ENCODE data around the gene NSMCE4A.
"Not testable (repeated sequence)": the region's sequence is repeated elsewhere in the genome, so short reads cannot be mapped to it uniquely, and the experiment has no call there.

The NSMCE4A gene, protein sequence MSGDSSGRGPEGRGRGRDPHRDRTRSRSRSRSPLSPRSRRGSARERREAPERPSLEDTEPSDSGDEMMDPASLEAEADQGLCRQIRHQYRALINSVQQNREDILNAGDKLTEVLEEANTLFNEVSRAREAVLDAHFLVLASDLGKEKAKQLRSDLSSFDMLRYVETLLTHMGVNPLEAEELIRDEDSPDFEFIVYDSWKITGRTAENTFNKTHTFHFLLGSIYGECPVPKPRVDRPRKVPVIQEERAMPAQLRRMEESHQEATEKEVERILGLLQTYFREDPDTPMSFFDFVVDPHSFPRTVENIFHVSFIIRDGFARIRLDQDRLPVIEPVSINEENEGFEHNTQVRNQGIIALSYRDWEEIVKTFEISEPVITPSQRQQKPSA

DNA sequence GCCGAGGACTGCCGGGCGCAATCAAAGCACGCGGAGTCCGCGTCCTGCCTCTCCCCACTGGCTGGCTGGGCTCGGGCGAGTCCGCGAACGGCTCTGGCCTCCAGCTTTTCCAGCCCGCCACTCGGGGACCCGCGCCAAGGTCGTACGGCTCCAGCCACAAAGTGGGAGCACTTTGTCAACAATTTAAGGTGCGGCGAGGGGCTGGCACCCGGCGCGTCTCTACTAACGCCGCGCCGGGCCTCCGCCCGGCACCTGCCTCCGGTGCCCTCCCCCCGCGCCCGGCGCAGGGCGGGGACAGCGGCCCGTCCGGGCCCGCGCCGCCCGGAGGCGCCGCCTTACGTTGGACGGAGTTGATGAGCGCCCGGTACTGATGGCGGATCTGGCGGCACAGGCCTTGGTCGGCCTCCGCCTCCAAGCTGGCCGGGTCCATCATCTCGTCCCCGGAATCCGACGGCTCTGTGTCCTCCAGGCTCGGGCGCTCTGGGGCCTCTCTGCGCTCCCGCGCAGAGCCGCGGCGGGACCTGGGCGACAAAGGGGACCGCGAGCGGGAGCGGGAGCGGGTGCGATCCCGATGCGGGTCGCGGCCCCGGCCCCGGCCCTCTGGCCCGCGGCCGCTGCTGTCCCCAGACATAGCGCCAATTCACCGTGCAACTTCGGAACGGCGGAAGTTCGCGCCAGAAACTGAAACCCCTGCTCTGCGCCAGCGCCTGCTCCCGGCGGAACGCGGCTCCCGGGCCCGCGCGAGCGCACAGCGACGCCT is at the start of gene NSMCE4A:
Gene NSMCE4A, minus strand, starts transcription at position 683 of the 760 bp plus-strand sequence. Its CDS starts 52 bp downstream, at position 631.
- DNase-seq (ENCODE audit: low read depth in 2 of 2) = peak; percentile 63 to 68

DNA sequence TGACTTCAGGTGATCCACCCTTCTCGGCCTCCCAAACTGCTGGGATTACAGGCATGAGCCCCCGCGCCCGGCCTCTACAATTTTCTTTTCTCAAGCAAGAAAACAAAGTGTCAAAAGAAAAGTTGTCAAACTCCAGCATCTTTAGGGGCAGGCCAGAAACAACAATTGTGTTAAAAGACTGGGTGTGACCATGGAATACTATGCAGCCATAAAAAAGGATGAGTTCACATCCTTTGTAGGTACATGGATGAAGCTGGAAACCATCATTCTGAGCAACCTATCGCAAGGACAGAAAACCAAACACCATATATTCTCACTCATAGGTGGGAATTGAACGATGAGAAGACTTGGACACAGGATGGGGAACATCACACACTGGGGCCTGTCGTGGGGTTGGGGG is 48.2 kb upstream of the NSMCE4A start:
- DNase-seq (ENCODE audit: low read depth in 2 of 2) = not testable (repeated sequence)

DNA sequence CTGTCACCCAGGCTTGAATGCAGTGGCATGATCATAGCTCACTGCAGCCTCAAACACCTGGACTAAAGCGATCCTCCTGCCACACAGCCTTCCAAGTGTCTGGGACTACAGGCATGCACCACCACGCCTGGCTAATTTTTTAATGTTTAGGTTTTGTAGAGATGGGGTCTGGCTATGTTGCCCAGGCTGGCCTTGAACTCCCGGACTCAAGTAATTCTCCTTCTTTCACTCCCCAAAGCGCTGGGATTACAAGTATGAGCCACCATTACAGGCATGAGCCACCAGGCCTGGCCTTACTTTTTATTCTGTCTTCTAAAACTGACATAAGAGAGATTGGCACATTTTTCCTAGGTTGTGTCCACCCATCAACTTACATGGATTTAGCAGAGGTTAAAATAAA is 47.3 kb upstream of the NSMCE4A start:
- no peak for DNase-seq (ENCODE audit: low read depth in 2 of 2)

DNA sequence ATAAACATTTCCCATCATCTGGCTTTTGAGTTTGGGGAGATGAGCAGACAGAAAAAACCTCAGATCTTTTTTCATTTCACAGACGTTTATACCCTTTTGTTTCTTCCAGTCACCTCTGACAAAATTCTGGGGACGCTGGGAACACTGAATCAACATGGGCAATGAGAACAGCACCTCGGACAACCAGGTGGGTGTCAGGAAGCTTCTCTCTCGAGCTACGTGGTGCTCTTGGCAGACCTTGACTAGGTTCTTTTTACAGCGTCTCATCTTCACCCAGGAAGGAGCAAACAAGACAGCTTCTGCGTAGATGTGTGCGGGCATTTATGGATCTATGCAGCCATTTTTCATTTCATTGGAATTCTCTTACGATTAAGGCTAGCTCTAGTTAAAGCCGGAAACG is 46.8 kb upstream of the NSMCE4A start:
- no peak for DNase-seq (ENCODE audit: low read depth in 2 of 2)

DNA sequence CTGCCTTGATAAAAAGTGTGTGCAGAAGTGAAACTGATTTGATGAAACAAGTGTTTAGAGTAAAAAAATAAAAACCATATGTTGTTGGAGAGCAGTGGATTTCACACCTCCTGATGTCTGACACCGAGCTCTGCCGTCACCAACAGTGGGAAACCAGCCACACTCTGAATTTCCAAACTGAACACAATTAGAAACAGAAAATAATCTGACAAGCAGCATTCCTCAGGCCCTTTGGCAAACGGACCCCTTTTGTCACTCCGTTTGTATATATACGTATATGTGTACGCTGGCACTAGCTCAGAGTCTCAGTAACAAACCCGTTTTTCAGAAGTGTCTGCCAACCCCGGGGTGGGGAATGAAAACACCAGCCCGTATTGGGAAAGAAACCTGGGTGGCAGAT is 46.4 kb upstream of the NSMCE4A start:
- no peak for DNase-seq (ENCODE audit: low read depth in 2 of 2)

DNA sequence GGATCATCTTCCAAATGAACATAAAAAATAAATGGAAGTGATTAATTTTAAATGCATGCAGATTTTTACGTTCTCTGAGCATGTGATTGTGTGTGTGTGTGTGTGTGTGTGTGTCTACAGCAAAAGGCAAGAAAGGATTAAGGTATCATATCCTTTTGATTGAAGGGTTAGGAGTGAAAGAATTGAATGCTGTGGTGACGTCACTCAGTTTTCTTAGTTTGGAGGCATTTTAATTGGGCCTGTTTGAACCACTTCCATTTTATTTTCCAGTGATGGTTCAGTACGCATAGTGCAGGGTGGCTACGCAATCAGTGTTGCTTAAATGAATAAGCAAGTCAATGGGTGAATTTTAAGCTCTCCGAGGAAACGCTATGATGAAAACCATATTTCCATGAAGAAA is 45.2 kb upstream of the NSMCE4A start:
- DNase-seq (ENCODE audit: low read depth in 2 of 2) = no peak

DNA sequence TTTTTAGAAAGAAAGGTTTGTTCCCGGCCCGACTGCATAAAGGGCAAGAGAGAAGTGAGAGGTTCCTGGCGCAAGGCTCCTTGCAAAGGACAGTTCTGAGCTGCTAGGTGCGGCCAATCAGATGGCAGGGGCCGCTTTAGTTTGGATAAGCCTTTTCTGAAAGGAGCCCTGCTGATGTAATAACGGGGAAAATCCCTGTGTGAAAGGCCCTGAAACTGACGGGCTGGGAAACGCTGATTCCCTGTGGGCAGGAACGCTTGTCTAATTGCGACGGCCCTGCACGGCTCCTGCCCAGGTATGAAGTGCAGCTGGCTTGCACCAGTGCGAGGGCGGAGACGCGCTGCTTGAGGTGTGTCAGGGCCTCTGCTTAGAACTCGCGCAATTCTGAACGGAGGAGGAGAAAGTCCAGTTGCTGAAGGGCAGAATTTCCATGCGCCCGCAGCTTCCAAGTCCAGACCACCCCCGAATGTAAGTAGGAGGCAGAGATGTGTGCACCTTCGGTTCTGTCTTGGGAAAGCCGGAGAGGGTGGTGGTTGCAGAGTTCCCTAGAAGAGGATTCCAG is 44.5 kb upstream of the NSMCE4A start:
- DNase-seq (ENCODE audit: low read depth in 2 of 2) = no peak

DNA sequence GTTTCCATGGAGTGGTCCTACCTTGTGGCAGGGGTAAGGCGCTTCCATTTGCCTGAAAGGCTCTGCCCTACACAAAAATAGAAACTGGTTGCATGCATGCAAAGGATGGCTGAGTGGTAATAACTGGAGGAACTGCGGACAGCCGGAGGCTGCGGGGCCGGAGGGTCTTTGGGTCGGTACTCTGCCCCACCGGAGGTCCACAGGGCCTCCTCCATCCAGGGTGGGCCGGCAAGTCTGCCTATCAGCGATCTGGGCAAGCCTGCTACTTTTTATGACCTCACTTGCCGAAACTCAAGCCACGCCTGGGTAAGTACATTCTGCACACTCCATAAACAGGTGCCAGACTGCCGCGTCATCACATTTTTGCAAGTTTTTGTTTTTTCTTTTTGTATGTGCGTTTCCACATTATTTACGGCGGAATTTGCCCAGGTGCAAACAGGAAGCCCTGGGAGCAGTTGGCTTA is 44.0 kb upstream of the NSMCE4A start:
- DNase-seq (ENCODE audit: low read depth in 2 of 2) = no peak

DNA sequence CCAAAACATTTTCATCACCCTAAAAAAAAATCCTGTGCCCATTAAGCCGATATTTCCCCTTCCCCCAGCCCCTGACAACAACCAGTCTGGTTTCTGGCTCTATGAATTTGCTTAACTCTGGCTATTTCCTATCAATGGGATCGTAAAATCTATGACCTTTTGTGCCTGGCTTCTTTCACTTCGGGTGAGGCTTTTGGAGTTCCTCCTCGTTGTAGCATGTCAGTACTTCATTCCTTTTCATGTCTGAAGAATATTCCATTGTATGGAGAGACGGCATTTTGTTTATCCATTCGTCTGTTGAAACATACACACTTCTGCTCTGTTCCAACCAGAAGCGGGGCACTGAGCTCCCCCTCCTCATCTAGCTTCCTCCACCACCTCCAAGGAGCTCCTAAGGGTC is 43.5 kb upstream of the NSMCE4A start:
- DNase-seq (ENCODE audit: low read depth in 2 of 2) = no peak

DNA sequence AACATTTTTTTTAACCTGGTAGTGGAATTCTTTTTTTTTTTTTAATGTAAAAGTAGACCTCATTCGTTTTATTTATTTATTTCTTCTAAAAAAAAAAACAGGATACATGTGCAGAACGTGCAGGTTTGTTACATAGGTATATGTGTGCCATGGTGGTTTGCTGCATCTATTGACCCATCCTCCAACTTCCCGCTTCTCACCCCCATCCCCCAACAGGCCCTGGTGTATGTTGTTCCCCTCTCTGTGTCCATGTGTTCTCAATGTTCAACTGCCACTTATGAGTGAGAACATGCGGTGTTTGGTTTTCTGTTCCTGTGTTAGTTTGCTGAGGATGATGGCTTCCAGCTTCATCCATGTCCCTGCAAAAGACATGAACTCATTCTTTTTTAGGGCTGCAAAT is 42.9 kb upstream of the NSMCE4A start:
- not testable (repeated sequence) for DNase-seq (ENCODE audit: low read depth in 2 of 2)

DNA sequence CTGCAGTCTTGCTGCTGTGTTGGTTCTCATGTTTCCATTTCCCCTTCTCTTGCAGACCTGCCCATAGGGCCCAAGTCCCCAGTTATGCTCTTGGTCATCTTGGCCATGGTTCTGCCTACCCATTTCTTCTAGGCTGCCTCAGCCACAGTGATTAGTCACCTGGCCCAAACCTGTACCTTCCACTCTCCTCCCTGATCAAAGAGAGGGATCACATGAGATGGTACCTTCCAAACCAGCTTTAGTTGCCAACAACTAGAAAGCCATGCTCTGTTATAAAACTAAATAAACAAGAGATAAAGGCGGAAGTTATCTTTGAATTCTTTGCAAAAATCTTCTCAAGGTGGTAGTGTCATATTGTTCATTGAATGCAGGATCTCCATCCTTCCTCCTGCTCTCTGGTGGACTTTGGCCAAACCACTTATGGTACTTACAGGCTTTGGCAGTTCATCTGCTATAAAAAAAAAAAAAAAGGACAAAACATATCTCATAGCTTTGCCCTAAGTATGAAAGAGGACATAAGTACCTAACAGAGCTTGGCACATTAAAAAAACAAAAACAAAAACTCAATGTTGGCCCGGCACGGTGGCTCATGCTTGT is 39.7 kb upstream of the NSMCE4A start:
- DNase-seq (ENCODE audit: low read depth in 2 of 2) = no peak

DNA sequence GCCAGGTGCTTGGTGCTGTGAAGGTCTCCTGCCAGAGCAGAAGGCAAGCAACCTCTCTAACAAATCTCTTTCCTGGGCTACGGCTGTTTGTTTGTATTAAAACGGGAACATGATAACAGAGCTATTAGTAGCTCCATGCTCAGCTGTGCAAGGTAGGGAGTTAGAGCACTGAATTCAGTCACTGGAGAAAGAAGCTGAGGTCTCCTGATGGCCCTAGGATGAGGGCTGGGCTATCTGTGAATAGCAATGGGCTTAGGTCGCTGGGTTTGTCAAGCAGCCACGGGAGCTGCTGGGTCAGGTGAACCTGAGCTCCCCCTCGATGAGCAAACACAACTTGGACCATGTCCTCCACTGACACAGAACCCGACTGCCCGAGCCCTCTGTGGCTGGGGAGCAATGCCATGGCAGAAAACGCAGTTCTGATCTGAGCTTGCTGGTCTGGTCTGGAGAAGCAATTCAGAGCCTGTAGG is 38.3 kb upstream of the NSMCE4A start:
- DNase-seq (ENCODE audit: low read depth in 2 of 2) = no peak

DNA sequence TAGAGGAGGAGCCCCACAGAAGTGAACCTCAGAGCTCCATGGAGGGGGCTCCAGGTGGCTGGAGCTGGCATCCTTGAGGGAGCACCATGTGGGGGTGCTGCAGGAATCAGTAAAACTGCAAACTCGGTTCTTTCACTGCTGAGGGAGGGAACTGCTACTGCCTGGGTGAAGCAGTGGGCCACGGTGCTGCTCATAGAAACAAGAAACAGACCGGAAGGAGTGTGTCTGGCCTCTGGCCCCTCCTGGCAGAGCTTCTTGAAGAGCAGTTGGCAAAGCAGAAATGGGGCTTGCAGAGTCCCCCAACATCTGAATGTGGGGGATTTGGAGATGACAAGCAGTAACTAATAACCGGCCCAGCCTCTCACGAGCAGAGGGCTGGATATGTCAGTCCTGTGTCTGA is 37.7 kb upstream of the NSMCE4A start:
- no peak for DNase-seq (ENCODE audit: low read depth in 2 of 2)

DNA sequence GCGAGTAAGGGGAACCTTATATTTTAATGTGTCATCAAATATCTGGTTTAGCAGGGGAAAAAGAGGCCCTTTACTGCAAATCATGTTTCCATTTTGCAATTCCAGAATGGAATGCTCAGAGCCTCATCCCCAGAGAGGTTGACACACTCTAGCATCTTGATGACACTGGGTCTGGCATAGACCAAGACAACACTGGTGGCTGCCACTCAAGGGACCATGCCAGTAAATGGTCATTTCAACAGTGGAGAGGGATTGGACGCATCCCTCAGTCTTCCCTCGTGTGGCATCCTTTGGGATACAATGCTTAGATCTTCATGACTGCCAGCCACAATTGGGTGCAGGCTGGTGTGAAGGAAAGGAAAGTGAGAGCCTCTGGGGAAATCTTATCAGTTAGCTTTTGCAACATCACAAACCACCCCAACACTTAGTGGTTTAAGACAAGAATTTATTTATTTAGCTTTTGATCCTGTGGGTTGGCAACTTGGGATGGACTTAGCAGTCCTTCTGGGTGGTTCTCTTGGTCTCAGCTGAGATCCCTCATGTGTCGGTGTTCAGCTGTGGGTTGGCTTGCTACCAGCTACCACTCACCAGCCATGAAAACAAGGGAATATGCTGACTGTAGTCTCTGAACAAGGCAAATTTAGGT is 35.5 kb upstream of the NSMCE4A start:
- no peak for DNase-seq (ENCODE audit: low read depth in 2 of 2)

DNA sequence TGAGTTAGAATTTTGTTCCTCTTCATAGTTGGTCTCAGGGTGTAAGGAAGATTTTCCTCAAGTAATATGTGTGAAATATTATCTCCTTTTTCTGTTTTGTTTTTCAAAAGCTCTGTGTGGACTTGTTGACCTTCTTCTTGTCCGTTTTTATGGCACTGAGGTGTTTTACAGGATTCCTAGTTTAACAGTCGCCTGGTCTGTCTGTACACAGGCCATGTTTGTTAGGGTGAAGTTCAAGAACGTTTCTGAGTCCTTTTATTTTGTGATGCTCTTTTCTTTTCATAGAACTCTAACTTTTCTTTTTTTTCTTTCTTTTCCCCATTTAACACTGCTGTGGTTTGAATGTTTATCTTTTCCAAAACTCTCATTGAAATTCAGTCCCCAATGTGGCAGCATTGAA is 32.4 kb upstream of the NSMCE4A start:
- DNase-seq (ENCODE audit: low read depth in 2 of 2) = no peak

DNA sequence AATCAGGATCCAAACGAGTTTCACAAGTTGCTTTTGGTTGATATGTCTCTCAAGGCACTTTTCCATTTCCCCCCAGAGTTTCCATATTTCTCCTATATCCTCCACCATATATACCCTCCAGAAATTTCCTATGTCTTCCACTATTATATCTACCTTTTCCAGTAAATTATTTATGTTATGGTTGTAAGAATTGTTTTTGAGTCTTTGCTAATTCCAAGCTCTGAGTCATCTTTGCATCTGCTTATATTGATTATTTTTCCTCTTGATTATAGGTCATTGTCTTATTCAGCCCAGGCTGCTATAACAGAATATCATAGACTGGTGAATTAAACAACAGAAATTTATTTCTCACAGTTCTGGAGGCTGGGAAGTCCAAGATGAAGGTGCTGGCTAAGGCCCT is 26.7 kb upstream of the NSMCE4A start:
- no peak for DNase-seq (ENCODE audit: low read depth in 2 of 2)

DNA sequence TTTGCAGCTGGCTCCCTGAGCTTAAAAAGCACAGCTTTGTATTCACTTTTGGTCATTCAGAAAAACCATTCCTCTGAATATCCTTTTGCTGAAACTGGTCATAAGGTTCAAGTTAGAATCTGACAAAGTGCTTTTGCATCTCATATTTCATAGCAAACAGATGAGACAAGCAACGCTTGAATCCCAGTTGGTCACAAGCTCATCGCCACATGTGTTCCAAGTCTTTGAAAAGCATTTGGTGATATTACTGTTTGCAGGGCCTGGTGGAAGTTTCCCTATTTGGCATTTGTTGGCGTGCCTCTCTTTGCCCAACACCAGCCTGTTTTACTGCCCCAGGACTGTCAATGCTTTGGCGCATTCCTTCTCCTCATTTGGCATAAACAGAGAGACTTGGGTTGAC is 24.3 kb upstream of the NSMCE4A start:
- DNase-seq (ENCODE audit: low read depth in 2 of 2) = no peak

DNA sequence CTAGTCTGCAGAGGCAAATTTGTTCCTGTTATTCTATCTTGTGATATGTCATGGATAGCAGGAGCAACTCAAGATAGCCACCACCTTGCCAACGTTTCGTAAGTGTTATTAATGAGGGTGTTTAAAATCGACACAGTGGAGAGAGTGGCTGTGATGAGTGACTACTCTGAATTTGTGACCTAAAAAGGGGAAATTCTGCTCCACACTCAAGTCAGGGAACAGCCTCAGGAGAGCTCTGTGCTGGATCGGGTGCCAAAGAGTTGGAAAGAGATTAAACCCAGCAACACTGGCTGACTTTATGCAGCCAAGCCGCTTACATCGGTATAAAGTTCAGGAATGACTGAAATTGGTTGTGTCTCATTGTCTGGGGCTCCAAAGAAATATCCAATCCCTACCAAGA is 23.4 kb upstream of the NSMCE4A start:
- DNase-seq (ENCODE audit: low read depth in 2 of 2) = no peak

DNA sequence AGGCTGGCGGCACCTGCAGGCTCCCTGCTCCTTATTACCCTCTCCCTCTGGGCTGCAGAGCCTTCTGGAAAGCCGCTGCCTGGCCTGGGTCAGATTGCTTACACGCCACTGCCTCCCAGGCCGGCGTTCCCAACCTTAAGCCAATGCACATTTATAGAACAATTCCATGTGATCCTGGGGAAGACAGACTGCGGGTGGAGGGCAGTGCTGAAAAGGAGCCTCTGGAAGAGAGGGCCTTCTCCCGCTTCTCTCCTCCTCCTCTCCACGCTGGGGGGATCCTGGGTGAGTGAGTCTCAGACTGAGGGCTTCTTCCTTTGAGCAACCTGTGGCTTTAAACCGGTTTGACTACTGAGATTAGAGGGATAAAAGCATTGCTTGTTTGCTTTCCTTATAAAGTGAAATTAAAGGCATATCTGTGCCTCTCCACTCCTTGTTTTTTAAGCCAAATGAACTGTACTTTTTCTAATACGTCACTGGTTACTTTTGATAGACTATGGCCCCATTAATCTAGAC is 19.5 kb upstream of the NSMCE4A start:
- DNase-seq (ENCODE audit: low read depth in 2 of 2) = no peak

DNA sequence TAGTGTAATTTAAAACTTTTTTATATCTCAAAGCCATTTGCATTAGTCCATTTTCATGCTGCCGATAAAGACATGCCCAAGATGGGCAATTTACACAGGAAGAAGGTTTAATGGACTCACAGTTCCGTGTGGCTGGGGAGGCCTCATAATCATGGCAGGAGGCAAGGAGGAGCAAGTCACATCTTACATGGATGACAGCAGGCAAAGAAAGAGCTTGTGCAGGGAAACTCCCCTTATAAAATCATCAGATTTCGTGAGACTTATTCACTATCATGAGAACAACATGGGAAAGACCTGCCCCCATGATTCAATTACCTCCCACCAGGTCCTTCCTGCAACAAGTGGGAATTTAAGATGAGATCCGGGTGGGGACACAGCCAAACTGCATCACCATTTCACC is 16.7 kb upstream of the NSMCE4A start:
- not testable (repeated sequence) for DNase-seq (ENCODE audit: low read depth in 2 of 2)

DNA sequence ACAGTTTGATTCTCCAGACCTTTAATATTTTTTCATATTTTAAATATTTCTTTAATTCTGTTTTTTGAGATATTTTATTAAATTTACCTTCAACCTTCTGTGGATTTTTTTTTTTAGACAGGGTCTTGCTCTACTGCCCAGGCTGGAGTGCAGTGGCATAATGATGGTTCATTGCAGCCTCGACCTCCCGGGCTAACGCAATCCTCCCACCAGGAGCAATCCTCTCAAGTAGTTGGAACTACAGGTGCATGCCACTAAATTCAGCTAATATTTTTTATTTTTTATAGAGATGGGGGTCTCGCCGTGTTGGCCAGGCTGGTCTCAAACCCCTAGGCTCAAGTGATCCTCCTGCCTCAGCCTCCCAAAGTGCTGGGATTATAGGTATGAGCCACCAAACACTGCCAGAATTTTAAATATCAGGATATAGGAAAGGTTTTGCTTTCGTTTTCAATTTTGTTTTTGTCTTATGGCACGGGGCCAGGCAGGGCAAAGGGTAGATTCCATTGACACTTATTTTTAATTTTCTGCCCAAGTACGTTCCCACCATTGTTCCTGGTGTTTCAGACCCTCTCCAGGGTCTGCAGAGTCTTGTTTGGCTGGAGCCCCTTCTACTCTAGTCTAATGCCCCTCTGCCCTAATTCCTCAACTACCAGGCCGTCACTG is 15.1 kb upstream of the NSMCE4A start:
- DNase-seq (ENCODE audit: low read depth in 2 of 2) = no peak
